H1 (cell line): ENCODE measurements around the gene MINDY1. TPM values are rescaled to one million over a fixed set of nuclear protein-coding genes. Genes with fewer than 3 reads are reported as not detected.

Source experiments
- CREB1 ChIP-seq: IDR thresholded peaks from 2 replicates; pipeline ENCODE4 v1.6.1; 2012; ENCODE audit warnings: inconsistent platforms
- E2F6 ChIP-seq: IDR thresholded peaks from 2 replicates; pipeline ENCODE4 v1.6.1; 2012; ENCODE audit warnings: inconsistent platforms
- FOSL1 ChIP-seq: IDR thresholded peaks from 2 replicates; pipeline ENCODE4 v1.6.1; 2011; ENCODE audit warnings: mild to moderate bottlenecking, low read depth, low read length, moderate library complexity; ENCODE audit not compliant: insufficient read depth
- HDAC2 ChIP-seq, 2 experiments: fragments of 300-600 bp in 1 of 2; sonication (generic) in 1 of 2; IDR thresholded peaks; 2 replicates each; pipeline ENCODE4 v1.6.1; 2011 to 2012; ENCODE audit warnings: low read depth in 2 of 2, low read length in 2 of 2, mild to moderate bottlenecking in 2 of 2, moderate library complexity in 2 of 2, borderline replicate concordance in 1 of 2, inconsistent platforms in 1 of 2
- JUND ChIP-seq: IDR thresholded peaks from 2 replicates; pipeline ENCODE4 v1.6.1; 2011; ENCODE audit warnings: mild to moderate bottlenecking, improper control_type of control experiment, low read length
- KDM4A ChIP-seq: IDR thresholded peaks from one replicate; pipeline ENCODE4 v1.7.1; 2012; ENCODE audit warnings: low read depth, mild to moderate bottlenecking, moderate library complexity, low read length, inconsistent platforms; ENCODE audit not compliant: severe bottlenecking
- POLR2AphosphoS5 ChIP-seq: IDR thresholded peaks from 2 replicates; pipeline ENCODE4 v1.6.1; 2011; ENCODE audit warnings: low read depth, low read length
- RAD21 ChIP-seq, 2 experiments: IDR thresholded peaks in 1 of 2; conservative IDR thresholded peaks in 1 of 2; 2 replicates each; pipeline ENCODE4 v1.6.1; 2011; ENCODE audit warnings: low read depth in 2 of 2, low read length in 2 of 2, improper control_type of control experiment in 1 of 2, inconsistent platforms in 1 of 2, mild to moderate bottlenecking in 1 of 2, moderate library complexity in 1 of 2
- RBBP5 ChIP-seq: IDR thresholded peaks from 2 replicates; pipeline ENCODE4 v1.7.1; 2012; ENCODE audit warnings: low read depth, mild to moderate bottlenecking, inconsistent platforms, low read length, moderate library complexity, borderline replicate concordance
- SAP30 ChIP-seq: fragments of 300-600 bp; sonication (generic); IDR thresholded peaks from 2 replicates; pipeline ENCODE4 v1.7.1; 2012; ENCODE audit warnings: low read length, moderate library complexity, mild to moderate bottlenecking, inconsistent platforms; ENCODE audit not compliant: insufficient read depth, insufficient replicate concordance
- SIX5 ChIP-seq: IDR thresholded peaks from 2 replicates; pipeline ENCODE4 v1.6.1; 2011; ENCODE audit warnings: mild to moderate bottlenecking, low read depth, low read length
- YY1 ChIP-seq: IDR thresholded peaks from 2 replicates; pipeline ENCODE4 v1.6.1; 2011; ENCODE audit warnings: low read depth, mild to moderate bottlenecking, low read length
- polyA plus RNA-seq, 7 experiments: library from polyadenylated mRNA; depleted of rRNA in 3 of 7; stranded (reverse) in 5 of 7; unstranded in 2 of 7; fragments of >200 nt in 5 of 7; fragments of 200-250 nt in 2 of 7; gene quantifications; 1 replicate in 5 of 7; 2 replicates in 1 of 7; 4 replicates in 1 of 7; pipeline versions ENCODE4 v1.2.1 to v1.2.3, GENCODE V29; 2011 to 2013; ENCODE audit warnings: missing spikeins in 2 of 7, mixed read lengths in 2 of 7
- total RNA-seq: library from RNA; stranded (reverse); fragmentation: NEBNext Ultra II Directional; extraction: Animal tissue kit (Norgen Biotek cat#: 25700); gene quantifications from 2 replicates; pipeline ENCODE4 v1.2.1, GENCODE V29; 2021
- TF ChIP-seq, protein P1 (sequence below): IDR thresholded peaks from 2 replicates; pipeline ENCODE4 v1.6.1; 2012; ENCODE audit warnings: inconsistent platforms

The MINDY1 gene
- total and polyA plus RNA-seq, 2 of the 8 experiments (the other 6 are each of a cell fraction or from before 2014, with no cell fraction given): 10.3 to 11.4 TPM

- TF ChIP-seq HDAC2 (IDR thresholded peaks at IDR 0.05; ENCODE audit: borderline replicate concordance in 1 of 2, low read depth in 2 of 2, low read length in 2 of 2): 0 out of 4 replicates have a peak, but pooled peaks of 1 of the 2 experiments have one; percentile 42
- no peak for TF ChIP-seq FOSL1
- 0 out of 2 replicates have a peak, but pooled peaks have one; percentile 18 for TF ChIP-seq JUND
- TF ChIP-seq RAD21 (IDR thresholded peaks at IDR 0.05 in 1 of 2, conservative IDR thresholded peaks at IDR 0.05 in 1 of 2; ENCODE audit: low read depth in 2 of 2, low read length in 2 of 2): no peak
- TF ChIP-seq POLR2AphosphoS5: peak; percentile 35; the same call in 1 of the 2 replicates
- TF ChIP-seq KDM4A: peak; percentile 58
- TF ChIP-seq, protein P1, sequence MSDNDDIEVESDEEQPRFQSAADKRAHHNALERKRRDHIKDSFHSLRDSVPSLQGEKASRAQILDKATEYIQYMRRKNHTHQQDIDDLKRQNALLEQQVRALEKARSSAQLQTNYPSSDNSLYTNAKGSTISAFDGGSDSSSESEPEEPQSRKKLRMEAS: peak; percentile 68; the same call in 1 of the 2 replicates
- TF ChIP-seq YY1: no peak
- TF ChIP-seq CREB1: peak; percentile 85
- peak; percentile 71 for TF ChIP-seq E2F6
- TF ChIP-seq RBBP5: peak; percentile 86
- no peak for TF ChIP-seq SAP30
- TF ChIP-seq SIX5: peak; percentile 51
- TF ChIP-seq, all 59 proteins: peak for 18
Measured at GRCh38 chr1:151008244-151009205, 1.8 kb upstream of the MINDY1 start, which contains the start of gene PRUNE1 (continued).
